HepG2 (cell line): ENCODE measurements around the gene MORN1. TPM values are rescaled to one million over a fixed set of nuclear protein-coding genes. Genes with fewer than 3 reads are reported as not detected.

Source experiments
- ATF1 ChIP-seq: IDR thresholded peaks from 2 replicates; pipeline ENCODE4 v1.6.1; 2016; ENCODE audit warnings: mild to moderate bottlenecking, control low read depth
- HNRNPH1 ChIP-seq: fragments of 200-400 bp; formaldehyde crosslinking; optimal IDR thresholded peaks from 2 replicates; pipeline ENCODE3; 2017; ENCODE audit warnings: mild to moderate bottlenecking, low read depth, low read length
- NCOA5 ChIP-seq: sonication (generic); formaldehyde crosslinking; IDR thresholded peaks from 2 replicates; pipeline ENCODE4 v1.4.0; 2020; ENCODE audit warnings: missing genetic modification reagents
- ZFY ChIP-seq: sonication (generic); formaldehyde crosslinking; IDR thresholded peaks from 2 replicates; pipeline ENCODE4 v1.4.0; 2020; ENCODE audit warnings: missing genetic modification reagents
- ZNF263 ChIP-seq: sonication (generic); formaldehyde crosslinking; IDR thresholded peaks from 2 replicates; pipeline ENCODE4 v1.4.0; 2020; ENCODE audit warnings: missing genetic modification reagents
- ZNF367 ChIP-seq: sonication (generic); formaldehyde crosslinking; IDR thresholded peaks from 2 replicates; pipeline ENCODE4 v1.4.0; 2020; ENCODE audit warnings: missing genetic modification reagents, borderline replicate concordance
- ZNF547 ChIP-seq: sonication (generic); formaldehyde crosslinking; IDR thresholded peaks from 2 replicates; pipeline ENCODE4 v1.5.1; 2020; ENCODE audit warnings: mild to moderate bottlenecking, missing genetic modification reagents
- ZNF569 ChIP-seq: sonication (generic); formaldehyde crosslinking; IDR thresholded peaks from 2 replicates; pipeline ENCODE4 v1.5.0; 2020; ENCODE audit warnings: mild to moderate bottlenecking, missing genetic modification reagents, moderate library complexity, borderline replicate concordance
- ZNF598 ChIP-seq: sonication (generic); formaldehyde crosslinking; IDR thresholded peaks from 2 replicates; pipeline ENCODE4 v1.5.1; 2020; ENCODE audit warnings: mild to moderate bottlenecking, missing genetic modification reagents, borderline replicate concordance
- polyA plus RNA-seq, 8 experiments: library from polyadenylated mRNA; depleted of rRNA in 3 of 8; stranded (reverse) in 7 of 8; unstranded in 1 of 8; fragments of >200 nt; fragmentation: Illumina TruSeq in 4 of 8; extraction: Trizol in 4 of 8; gene quantifications; 2 replicates each; pipeline versions ENCODE4 v1.2.1 to v1.2.3, GENCODE V29; 2011 to 2016; ENCODE audit warnings: low read depth in 4 of 8, missing spikeins in 1 of 8, mixed read lengths in 1 of 8; ENCODE audit not compliant: insufficient read depth in 1 of 8
- total RNA-seq, 5 experiments: library from RNA; depleted of rRNA; stranded (reverse); fragments of >200 nt; fragmentation: Illumina TruSeq; extraction: Trizol; gene quantifications; 2 replicates each; pipeline ENCODE4 v1.2.3, GENCODE V29; 2016; ENCODE audit warnings: low read depth in 1 of 5
- TF ChIP-seq, protein P1 (sequence below): sonication (generic); formaldehyde crosslinking; IDR thresholded peaks from 2 replicates; pipeline ENCODE4 v1.4.0; 2020; ENCODE audit warnings: mild to moderate bottlenecking, missing genetic modification reagents
- TF ChIP-seq, protein P2 (sequence below): sonication (generic); formaldehyde crosslinking; IDR thresholded peaks from 2 replicates; pipeline ENCODE4 v1.5.0; 2020; ENCODE audit warnings: missing genetic modification reagents
- TF ChIP-seq, protein P3 (sequence below): sonication (generic); formaldehyde crosslinking; IDR thresholded peaks from 2 replicates; pipeline ENCODE4 v1.5.1; 2020; ENCODE audit warnings: missing genetic modification reagents, mild to moderate bottlenecking, borderline replicate concordance
- TF ChIP-seq, protein P4 (sequence below): sonication (generic); formaldehyde crosslinking; IDR thresholded peaks from 2 replicates; pipeline ENCODE4 v1.4.0; 2020; ENCODE audit warnings: missing genetic modification reagents

MORN1 gene
- total and polyA plus RNA-seq, 2 of the 13 experiments (the other 11 are each of a cell fraction or from before 2014, with no cell fraction given) = 3.1 to 6.5 TPM

DNA sequence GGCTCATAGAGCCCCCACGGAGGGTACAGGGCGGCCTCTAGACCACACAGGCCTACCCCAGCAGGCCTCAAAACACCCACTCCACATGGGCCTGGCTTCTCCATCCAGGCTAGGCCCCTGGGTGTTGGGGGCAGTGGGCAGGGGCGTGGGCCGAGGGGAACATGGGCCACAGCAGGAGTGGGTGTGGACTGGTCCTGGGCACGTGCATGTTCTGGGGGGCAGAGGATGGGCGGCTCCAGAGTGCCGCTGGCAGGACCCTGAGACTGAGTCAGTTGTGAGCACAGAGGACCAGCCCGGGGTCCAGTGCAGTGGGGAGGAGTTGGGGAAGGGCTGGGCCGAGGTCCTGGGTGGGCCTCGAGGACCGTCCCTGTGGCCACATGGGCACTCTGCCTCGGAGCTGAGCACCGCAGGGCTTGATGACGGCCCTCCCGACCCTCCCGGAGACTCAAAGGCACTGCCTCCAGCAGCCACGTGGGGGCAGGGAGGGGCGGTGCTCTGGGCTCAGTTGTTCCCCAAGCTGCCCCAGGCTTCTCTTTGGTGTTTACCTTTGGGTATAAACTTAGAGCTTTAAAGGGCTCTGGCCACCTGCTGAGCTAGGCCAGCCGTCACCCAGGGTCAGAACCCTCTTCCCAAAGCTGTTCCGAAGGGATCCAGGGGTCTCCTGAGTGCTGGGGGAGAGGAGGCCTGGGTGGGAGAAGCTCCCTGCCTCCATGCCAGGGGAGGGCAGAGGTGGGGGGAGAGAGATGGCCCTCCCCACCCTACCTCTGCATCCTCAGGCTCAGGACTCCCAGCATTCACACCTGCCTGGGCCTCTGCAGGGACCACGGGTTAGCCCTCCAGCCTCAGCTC, 79.9 kb downstream of the MORN1 start (continued):
- TF ChIP-seq, protein P1, sequence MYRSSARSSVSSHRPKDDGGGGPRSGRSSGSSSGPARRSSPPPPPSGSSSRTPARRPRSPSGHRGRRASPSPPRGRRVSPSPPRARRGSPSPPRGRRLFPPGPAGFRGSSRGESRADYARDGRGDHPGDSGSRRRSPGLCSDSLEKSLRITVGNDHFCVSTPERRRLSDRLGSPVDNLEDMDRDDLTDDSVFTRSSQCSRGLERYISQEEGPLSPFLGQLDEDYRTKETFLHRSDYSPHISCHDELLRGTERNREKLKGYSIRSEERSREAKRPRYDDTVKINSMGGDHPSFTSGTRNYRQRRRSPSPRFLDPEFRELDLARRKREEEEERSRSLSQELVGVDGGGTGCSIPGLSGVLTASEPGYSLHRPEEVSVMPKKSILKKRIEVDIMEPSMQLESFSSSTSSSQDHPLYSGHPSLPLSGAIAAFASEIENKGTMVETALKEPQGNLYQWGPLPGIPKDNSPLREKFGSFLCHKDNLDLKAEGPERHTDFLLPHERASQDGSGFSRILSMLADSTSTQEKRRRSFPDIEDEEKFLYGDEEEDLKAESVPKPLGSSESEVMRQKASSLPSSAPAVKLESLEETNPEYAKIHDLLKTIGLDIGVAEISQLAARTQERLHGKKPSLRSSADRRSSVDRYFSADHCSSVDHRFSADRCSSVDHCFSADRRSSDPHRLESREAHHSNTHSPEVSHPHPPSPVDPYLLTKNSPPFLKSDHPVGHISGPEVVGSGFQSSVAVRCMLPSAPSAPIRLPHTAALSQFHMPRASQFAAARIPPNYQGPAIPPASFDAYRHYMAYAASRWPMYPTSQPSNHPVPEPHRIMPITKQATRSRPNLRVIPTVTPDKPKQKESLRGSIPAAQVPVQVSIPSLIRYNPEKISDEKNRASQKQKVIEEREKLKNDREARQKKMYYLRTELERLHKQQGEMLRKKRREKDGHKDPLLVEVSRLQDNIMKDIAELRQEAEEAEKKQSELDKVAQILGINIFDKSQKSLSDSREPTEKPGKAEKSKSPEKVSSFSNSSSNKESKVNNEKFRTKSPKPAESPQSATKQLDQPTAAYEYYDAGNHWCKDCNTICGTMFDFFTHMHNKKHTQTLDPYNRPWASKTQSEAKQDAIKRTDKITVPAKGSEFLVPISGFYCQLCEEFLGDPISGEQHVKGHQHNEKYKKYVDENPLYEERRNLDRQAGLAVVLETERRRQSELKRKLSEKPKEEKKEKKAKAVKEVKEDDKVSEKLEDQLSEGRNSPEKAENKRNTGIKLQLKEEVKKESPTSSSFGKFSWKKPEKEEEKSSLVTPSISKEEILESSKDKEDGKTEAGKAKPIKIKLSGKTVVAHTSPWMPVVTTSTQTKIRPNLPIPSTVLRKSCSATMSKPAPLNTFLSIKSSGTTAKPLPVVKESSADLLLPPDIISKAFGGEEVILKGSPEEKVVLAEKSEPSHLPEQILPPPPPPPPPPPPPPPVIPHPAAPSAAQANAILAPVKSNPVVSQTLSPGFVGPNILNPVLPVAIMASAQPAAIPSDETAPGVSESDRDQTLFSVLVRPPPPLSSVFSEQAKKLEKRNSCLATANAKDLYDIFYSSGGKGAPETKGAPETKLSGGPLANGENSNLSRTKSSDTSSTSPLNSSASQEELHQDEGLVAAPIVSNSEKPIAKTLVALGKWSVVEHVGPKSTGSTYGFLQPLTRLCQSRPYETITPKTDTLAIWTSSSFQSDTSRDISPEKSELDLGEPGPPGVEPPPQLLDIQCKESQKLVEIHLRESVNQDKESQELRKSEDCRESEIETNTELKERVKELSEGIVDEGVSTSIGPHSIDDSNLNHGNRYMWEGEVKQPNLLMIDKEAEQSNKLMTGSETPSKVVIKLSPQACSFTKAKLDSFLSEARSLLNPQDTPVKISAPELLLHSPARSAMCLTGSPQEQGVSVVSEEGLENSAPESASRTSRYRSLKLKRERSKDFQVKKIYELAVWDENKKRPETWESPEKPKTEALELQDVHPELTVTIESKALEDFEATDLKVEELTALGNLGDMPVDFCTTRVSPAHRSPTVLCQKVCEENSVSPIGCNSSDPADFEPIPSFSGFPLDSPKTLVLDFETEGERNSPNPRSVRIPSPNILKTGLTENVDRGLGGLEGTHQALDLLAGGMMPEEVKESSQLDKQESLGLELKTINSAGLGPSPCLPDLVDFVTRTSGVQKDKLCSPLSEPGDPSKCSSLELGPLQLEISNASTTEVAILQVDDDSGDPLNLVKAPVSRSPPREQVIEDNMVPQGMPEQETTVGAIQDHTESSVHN (CRISPR knock-in tag) = no peak
- peak; percentile 42; the same call in 1 of the 2 replicates for TF ChIP-seq ZFY (CRISPR knock-in tag)
- no peak for TF ChIP-seq ZNF569 (CRISPR knock-in tag)
- TF ChIP-seq, protein P2, sequence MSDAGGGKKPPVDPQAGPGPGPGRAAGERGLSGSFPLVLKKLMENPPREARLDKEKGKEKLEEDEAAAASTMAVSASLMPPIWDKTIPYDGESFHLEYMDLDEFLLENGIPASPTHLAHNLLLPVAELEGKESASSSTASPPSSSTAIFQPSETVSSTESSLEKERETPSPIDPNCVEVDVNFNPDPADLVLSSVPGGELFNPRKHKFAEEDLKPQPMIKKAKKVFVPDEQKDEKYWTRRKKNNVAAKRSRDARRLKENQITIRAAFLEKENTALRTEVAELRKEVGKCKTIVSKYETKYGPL (CRISPR knock-in tag) = no peak
- TF ChIP-seq ATF1 (CRISPR knock-in tag) = no peak
- TF ChIP-seq ZNF598 (CRISPR knock-in tag) = peak; percentile 71; the same call in 1 of the 2 replicates
- no peak for TF ChIP-seq ZNF367
- no peak for TF ChIP-seq NCOA5 (CRISPR knock-in tag)
- no peak for TF ChIP-seq HNRNPH1
- peak; percentile 60; the same call in 1 of the 2 replicates for TF ChIP-seq ZNF263 (CRISPR knock-in tag)
- TF ChIP-seq, protein P3, sequence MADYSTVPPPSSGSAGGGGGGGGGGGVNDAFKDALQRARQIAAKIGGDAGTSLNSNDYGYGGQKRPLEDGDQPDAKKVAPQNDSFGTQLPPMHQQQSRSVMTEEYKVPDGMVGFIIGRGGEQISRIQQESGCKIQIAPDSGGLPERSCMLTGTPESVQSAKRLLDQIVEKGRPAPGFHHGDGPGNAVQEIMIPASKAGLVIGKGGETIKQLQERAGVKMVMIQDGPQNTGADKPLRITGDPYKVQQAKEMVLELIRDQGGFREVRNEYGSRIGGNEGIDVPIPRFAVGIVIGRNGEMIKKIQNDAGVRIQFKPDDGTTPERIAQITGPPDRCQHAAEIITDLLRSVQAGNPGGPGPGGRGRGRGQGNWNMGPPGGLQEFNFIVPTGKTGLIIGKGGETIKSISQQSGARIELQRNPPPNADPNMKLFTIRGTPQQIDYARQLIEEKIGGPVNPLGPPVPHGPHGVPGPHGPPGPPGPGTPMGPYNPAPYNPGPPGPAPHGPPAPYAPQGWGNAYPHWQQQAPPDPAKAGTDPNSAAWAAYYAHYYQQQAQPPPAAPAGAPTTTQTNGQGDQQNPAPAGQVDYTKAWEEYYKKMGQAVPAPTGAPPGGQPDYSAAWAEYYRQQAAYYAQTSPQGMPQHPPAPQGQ (CRISPR knock-in tag) = no peak
- TF ChIP-seq, protein P4, sequence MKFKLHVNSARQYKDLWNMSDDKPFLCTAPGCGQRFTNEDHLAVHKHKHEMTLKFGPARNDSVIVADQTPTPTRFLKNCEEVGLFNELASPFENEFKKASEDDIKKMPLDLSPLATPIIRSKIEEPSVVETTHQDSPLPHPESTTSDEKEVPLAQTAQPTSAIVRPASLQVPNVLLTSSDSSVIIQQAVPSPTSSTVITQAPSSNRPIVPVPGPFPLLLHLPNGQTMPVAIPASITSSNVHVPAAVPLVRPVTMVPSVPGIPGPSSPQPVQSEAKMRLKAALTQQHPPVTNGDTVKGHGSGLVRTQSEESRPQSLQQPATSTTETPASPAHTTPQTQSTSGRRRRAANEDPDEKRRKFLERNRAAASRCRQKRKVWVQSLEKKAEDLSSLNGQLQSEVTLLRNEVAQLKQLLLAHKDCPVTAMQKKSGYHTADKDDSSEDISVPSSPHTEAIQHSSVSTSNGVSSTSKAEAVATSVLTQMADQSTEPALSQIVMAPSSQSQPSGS (CRISPR knock-in tag) = no peak
- TF ChIP-seq ZNF547 (CRISPR knock-in tag) = peak; percentile 42; the same call in 1 of the 2 replicates
